Umbilical cord (tissue), 2 donors: ENCODE measurements around the gene HNRNPF. TPM values are rescaled to one million over a fixed set of nuclear protein-coding genes. Genes with fewer than 3 reads are reported as not detected.
"Not testable (repeated sequence)": the region's sequence is repeated elsewhere in the genome, so short reads cannot be mapped to it uniquely, and the experiment has no call there.

Source experiments
- DNase-seq: peaks from one replicate; pipeline ENCODE4 v3.0.0-alpha.2; 2015; ENCODE audit warnings: low spot score
- total RNA-seq: library from RNA; depleted of rRNA; stranded (reverse); fragments of >200 nt; gene quantifications from one replicate; pipeline ENCODE4 v1.2.3, GENCODE V29; 2014; ENCODE audit warnings: low replicate concordance; ENCODE audit not compliant: insufficient read depth

Gene HNRNPF
- total RNA-seq, 1 donor from 2014 or later = 130 TPM

DNA sequence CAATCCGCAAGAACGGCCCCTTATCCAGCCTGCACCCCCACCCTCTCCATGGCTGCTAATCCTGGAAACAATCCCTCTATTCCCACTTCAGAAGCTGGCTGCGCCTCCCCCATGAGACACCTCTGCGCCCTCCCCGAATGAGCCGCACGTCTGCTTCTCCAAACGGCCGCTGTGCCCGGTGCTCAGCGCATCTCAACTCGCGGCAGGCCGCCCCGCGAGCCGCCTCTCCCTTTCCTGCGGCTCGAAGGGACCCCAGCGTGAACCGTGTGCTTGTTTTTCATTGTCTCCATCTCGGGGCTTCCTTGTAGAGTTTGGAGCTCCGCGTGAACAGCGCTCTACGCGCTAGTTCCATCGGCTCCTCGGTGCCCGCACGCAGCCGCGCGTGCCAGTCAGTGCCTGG lies 58.3 kb downstream of the HNRNPF start:
- no peak for DNase-seq

GRCh38 chr10:43350156-43350555 lies 58.8 kb downstream of the HNRNPF start:
- DNase-seq = peak; percentile 54

DNA sequence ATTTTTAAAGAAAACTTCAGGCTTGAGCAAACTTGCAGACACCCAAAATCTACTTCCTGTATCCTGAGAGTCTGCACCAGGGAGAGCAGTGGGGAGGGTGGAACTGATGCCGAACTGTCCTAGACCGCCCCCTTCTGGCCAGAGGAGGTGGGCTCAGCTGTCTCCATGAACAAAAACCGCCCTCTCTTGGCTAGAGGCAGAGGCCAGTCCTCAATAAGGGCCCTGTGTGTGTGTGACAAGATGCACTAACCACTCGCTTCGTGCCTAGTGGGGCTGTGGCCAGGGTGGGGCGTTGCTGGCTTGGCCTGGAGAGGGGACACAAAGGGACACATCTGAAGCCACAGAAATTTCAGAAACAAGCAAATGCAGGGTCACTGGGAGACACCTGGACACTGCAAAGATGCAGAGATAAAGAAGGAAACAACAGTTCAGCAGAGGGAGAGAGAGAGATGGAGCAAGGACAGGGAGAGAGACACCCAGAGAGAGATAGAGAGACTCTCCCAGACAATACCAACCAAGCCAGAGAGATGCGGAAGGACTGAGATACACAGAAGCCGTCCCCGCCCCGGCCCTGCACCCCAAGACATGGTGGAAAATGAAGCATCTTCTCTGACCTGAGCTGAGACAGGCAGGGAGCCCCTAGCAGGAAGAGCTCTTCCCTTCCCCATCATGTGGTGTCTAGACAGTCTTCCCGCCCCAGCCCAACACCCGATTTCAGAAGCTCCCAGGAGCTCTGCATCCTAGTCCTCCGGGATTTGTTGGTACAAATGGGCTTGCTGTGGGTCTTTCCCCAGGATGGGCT lies 60.3 kb downstream of the HNRNPF start:
- peak; percentile 84 for DNase-seq

- no peak for DNase-seq
These were observed 61.0 kb downstream of the HNRNPF start for GRCh38 chr10:43347997-43348396.

GRCh38 chr10:43344051-43344450 lies 64.9 kb downstream of the HNRNPF start:
- no peak for DNase-seq

GRCh38 chr10:43343126-43343525 lies 65.9 kb downstream of the HNRNPF start:
- DNase-seq = no peak

GRCh38 chr10:43342279-43343125 lies 66.5 kb downstream of the HNRNPF start:
- DNase-seq = no peak

- DNase-seq = no peak
These were observed 67.5 kb downstream of the HNRNPF start for GRCh38 chr10:43341450-43341849.

DNA sequence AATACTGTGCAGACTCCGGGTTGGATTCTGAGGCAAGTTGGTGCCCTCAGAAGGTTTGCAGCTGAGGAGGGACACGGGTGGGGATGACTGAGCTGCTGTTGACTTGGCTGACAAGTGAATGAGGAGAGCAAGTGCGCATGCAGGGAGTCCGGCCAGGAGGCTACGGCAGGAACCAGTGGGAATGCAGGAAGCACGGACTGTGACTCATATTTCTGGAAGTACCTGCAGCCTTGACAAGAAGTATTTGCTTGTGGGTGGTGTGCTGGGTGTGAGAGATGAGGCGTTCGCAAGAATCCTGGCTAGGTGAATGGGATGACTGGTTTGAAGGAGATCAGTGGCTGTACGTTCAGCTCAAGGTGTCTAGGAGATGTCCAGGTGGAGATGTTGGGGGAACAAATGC lies 68.4 kb downstream of the HNRNPF start:
- no peak for DNase-seq

- DNase-seq = no peak
These were observed 68.9 kb downstream of the HNRNPF start for GRCh38 chr10:43340101-43340500.

- no peak for DNase-seq
These were observed 69.8 kb downstream of the HNRNPF start for GRCh38 chr10:43339136-43339535.

DNA sequence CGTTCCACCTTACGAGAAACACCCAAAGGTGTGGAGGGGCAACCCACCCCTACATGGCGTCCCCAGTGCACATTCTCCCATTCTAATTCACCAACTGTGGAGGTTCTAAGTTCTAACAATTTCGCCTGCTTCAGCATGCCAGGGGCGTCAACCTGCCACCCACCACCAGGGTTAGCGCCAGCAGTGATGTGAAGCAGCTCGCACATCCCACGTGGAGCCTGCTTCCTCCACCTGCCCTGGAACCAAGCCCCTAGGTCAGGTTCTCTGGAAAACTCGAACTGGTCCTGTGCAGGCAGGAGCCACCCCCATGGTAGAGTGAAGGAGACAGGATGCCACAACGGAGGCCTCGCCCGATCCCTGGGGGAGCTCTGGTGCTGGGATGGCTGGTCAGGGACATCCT lies 70.9 kb downstream of the HNRNPF start:
- DNase-seq = no peak

DNA sequence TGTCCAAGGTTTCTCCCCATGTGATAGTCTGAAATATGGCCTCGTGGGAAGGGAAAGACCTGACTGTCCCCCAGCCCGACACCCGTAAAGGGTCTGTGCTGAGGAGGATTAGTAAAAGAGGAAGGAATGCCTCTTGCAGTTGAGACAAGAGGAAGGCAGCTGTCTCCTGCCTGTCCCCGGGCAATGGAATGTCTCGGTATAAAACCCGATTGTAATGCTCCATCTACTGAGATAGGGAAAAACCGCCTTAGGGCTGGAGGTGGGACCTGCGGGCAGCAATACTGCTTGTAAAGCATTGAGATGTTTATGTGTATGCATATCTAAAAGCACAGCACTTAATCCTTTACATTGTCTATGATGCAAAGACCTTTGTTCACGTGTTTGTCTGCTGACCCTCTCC lies 71.5 kb downstream of the HNRNPF start:
- not testable (repeated sequence) for DNase-seq

DNA sequence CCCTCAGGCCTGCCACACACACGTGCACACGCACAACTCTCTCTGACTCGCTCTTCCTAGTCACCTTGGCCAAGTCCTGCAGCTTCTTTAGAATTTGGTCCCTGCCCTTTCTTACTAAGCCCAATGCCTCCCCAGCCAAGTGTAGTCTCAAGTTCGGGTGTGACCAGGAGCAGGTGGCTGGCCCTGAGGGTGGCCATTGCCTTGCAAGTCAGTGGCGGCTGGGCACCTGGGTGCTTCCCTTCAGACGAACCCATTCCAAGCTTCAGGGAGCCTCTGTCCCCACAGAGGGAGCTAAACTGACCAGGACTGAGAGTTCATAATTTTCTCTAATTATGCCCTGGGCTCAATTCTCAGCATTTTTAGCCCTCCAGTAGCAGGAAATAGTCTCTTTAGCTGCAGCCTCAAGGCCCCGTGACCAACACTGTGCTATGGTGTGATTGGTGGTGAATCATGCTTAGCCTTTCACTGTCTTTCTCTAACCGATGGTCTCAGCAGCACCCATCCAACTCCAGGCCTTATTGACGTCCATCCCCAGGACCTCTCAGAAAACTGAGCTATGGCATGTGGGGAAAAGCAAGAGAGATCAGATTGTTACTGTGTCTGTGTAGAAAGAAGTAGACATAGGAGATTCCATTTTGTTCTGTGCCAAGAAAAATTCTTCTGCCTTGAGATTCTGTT lies 72.2 kb downstream of the HNRNPF start:
- no peak for DNase-seq

- DNase-seq = no peak
These were observed 72.9 kb downstream of the HNRNPF start for GRCh38 chr10:43336061-43336460.

Other genes with a start within 250 kb of the HNRNPF start
- gene RASGEF1A, start 142.1 kb downstream of the HNRNPF start, total RNA-seq = 12.5 TPM
- not detected for gene FXYD4, start 37.5 kb downstream of the HNRNPF start, total RNA-seq
- 24.8 TPM for gene ZNF487, start 27.9 kb upstream of the HNRNPF start, total RNA-seq
- gene ZNF239, start 165.4 kb upstream of the HNRNPF start, total RNA-seq = 2.6 TPM
- 3.6 TPM for gene ZNF485, start 197.3 kb upstream of the HNRNPF start, total RNA-seq
- gene ZNF32, start 239.7 kb upstream of the HNRNPF start, total RNA-seq = 40.9 TPM